Loucy (cell line): ENCODE results near the gene EFHD1.

Experiments
- H2AFZ ChIP-seq: fragments of 200-600 bp; sonication (generic); 2 replicates; pipeline ENCODE4 v1.6.0; 2016; ENCODE audit warnings: antibody characterized with exemption, mild to moderate bottlenecking, low read length, moderate library complexity
- H3F3A ChIP-seq: fragments of 200-600 bp; 2 replicates; pipeline ENCODE4 v1.6.0; 2016; ENCODE audit warnings: antibody characterized with exemption, low read depth, mild to moderate bottlenecking
- H3K27me3 ChIP-seq: fragments of 200-600 bp; sonication (generic); 2 replicates; pipeline ENCODE4 v1.6.1; 2014; ENCODE audit warnings: low read length, mild to moderate bottlenecking; ENCODE audit not compliant: insufficient read depth, poor library complexity, severe bottlenecking
- H3K36me3 ChIP-seq: fragments of 200-600 bp; sonication (generic); 2 replicates; pipeline ENCODE4 v1.6.1; 2016; ENCODE audit warnings: low read length; ENCODE audit not compliant: insufficient read depth
- H3K4me1 ChIP-seq: fragments of 200-600 bp; sonication (generic); 2 replicates; pipeline ENCODE4 v1.5.1; 2014; ENCODE audit warnings: low read length, mild to moderate bottlenecking; ENCODE audit not compliant: insufficient read depth, poor library complexity, severe bottlenecking
- H3K4me2 ChIP-seq: fragments of 200-600 bp; sonication (generic); 2 replicates; pipeline ENCODE4 v1.6.0; 2014; ENCODE audit warnings: antibody characterized with exemption, low read length, low read depth, mild to moderate bottlenecking; ENCODE audit not compliant: poor library complexity, severe bottlenecking
- H3K4me3 ChIP-seq: fragments of 200-600 bp; sonication (generic); 2 replicates; pipeline ENCODE4 v1.5.1; 2014; ENCODE audit warnings: low read length, mild to moderate bottlenecking, mixed read lengths; ENCODE audit not compliant: poor library complexity, severe bottlenecking
- H3K79me2 ChIP-seq: fragments of 200-600 bp; sonication (generic); 2 replicates; pipeline ENCODE4 v1.6.1; 2014; ENCODE audit warnings: low read length; ENCODE audit not compliant: insufficient read depth
- H3K9ac ChIP-seq: fragments of 200-600 bp; sonication (generic); 2 replicates; pipeline ENCODE4 v1.6.0; 2014; ENCODE audit warnings: mild to moderate bottlenecking, low read depth, low read length, moderate library complexity; ENCODE audit not compliant: poor library complexity, severe bottlenecking
- H3K9me2 ChIP-seq: fragments of 200-600 bp; sonication (generic); replicated peaks from 2 replicates; pipeline ENCODE4 v1.6.1; 2016; ENCODE audit warnings: low read depth, low read length, mixed read lengths
- H3K9me3 ChIP-seq: fragments of 200-600 bp; sonication (generic); 2 replicates; pipeline ENCODE4 v1.6.1; 2014; ENCODE audit warnings: mild to moderate bottlenecking, antibody characterized with exemption, low read length, low read depth; ENCODE audit not compliant: insufficient read depth
- H4K20me1 ChIP-seq: fragments of 200-600 bp; sonication (generic); 2 replicates; pipeline ENCODE4 v1.6.0; 2014; ENCODE audit warnings: antibody characterized with exemption, low read length, mild to moderate bottlenecking; ENCODE audit not compliant: insufficient read depth, poor library complexity, severe bottlenecking
- EZH2phosphoT487 ChIP-seq: fragments of 200-600 bp; IDR thresholded peaks from 2 replicates; pipeline ENCODE4 v1.6.1; 2018; ENCODE audit warnings: antibody characterized with exemption, mild to moderate bottlenecking, moderate library complexity, borderline replicate concordance
- TF ChIP-seq, protein P1 (sequence below): fragments of 200-600 bp; sonication (generic); conservative IDR thresholded peaks from 2 replicates; pipeline ENCODE4 v1.5.1; 2014; ENCODE audit warnings: mild to moderate bottlenecking, antibody characterized with exemption, low read length

The EFHD1 gene

DNA sequence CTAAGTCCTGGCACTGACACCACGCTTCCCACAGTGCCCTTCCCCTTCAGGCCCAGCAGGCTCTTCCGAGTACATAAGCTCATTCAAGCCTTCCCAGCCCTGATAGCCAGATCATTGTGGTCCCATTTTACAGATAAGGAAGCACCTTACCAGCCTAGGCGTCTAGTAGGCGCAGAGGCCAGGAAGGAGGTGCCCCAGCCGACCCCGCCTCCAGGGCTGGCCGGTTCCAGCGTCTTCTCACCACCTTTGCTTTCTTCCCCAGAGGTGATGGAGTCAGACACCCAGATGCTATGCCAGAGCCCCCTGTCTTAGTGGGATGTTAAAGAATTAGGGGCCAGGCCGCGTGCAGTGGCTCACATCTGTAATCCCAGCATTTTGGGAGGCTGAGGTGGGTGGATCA lies 28.9 kb upstream of the EFHD1 start:
- Histone ChIP-seq H2AFZ (no peak overlapping the region), H3K4me1 (peaks cover 3% of the 10 kb centered on the region), H3K4me3 (no peak overlapping the region), H3K9me3 (no peaks in the 10 kb centered on the region), H4K20me1 (no peaks in the 10 kb centered on the region), H3K36me3 (no peaks in the 10 kb centered on the region), H3K9ac (no peak overlapping the region), H3K27me3 (no peaks in the 10 kb centered on the region), H3F3A (no peaks in the 10 kb centered on the region), H3K9me2 (no peaks in the 10 kb centered on the region), H3K79me2 (no peaks in the 10 kb centered on the region), H3K4me2 (no peak overlapping the region)
- TF ChIP-seq, protein P1, sequence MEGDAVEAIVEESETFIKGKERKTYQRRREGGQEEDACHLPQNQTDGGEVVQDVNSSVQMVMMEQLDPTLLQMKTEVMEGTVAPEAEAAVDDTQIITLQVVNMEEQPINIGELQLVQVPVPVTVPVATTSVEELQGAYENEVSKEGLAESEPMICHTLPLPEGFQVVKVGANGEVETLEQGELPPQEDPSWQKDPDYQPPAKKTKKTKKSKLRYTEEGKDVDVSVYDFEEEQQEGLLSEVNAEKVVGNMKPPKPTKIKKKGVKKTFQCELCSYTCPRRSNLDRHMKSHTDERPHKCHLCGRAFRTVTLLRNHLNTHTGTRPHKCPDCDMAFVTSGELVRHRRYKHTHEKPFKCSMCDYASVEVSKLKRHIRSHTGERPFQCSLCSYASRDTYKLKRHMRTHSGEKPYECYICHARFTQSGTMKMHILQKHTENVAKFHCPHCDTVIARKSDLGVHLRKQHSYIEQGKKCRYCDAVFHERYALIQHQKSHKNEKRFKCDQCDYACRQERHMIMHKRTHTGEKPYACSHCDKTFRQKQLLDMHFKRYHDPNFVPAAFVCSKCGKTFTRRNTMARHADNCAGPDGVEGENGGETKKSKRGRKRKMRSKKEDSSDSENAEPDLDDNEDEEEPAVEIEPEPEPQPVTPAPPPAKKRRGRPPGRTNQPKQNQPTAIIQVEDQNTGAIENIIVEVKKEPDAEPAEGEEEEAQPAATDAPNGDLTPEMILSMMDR: no peak
- no peak for TF ChIP-seq EZH2phosphoT487

DNA sequence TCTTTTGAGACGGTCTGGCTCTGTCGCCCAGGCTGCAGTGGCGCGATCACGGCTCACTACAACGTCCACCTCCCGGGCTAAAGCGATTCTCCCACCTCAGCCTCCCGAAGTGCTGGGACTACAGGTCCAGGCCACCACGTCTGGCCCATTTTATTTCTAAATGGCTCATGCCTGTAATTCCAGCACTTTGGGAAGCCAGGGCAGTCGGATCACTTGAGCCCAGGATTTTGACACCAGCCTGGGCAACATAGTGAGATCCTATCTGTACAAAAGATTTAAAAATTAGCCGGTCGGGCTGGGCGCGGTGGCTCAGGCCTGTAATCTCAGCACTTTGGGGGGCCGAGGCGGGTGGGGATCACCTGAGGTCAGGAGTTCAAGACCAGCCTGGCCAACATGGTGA lies 26.4 kb upstream of the EFHD1 start:
- H3K9ac ChIP-seq: no peak overlapping the region

DNA sequence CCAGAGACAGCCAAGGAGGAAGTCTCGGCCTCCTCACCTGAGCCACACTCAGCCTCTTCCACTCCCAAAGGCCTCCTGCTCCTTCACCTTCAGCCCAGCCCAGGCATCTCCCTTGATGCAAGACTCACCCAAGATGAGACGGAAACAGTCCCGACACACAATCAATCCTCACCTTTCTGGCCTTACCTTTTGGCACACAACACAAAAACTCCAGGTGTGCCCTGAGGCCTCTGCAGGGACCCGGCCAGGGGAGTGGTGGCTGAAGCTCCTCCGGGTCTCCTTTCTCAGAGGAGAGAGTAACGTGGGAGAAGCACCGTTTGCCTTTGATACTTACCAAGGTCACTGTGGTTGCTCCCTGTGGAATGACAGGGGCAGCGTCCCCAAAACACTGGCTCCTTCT lies 23.8 kb upstream of the EFHD1 start:
- no peak overlapping the region for H2AFZ ChIP-seq
- H4K20me1 ChIP-seq: no peaks in the 10 kb centered on the region
- H3K4me1 ChIP-seq: peaks cover 3% of the 10 kb centered on the region
- H3K4me3 ChIP-seq: no peak overlapping the region
- no peaks in the 10 kb centered on the region for H3K9me2 ChIP-seq
- no peak overlapping the region for H3K9ac ChIP-seq
- H3K9me3 ChIP-seq: no peaks in the 10 kb centered on the region
- H3K4me2 ChIP-seq: no peak overlapping the region
- H3K27me3 ChIP-seq: no peaks in the 10 kb centered on the region
- H3F3A ChIP-seq: no peaks in the 10 kb centered on the region
- no peaks in the 10 kb centered on the region for H3K79me2 ChIP-seq
- H3K36me3 ChIP-seq: no peaks in the 10 kb centered on the region
- no peak for TF ChIP-seq EZH2phosphoT487
- TF ChIP-seq, protein P1: no peak

More for the DNA sequence above, 26.4 kb upstream of the EFHD1 start:
- H3K9me2 ChIP-seq: no peaks in the 10 kb centered on the region
- H2AFZ ChIP-seq: no peak overlapping the region
- peaks cover 3% of the 10 kb centered on the region for H3K4me1 ChIP-seq
- no peaks in the 10 kb centered on the region for H4K20me1 ChIP-seq
- H3K36me3 ChIP-seq: no peaks in the 10 kb centered on the region
- no peaks in the 10 kb centered on the region for H3K27me3 ChIP-seq
- no peaks in the 10 kb centered on the region for H3F3A ChIP-seq
- H3K4me2 ChIP-seq: no peak overlapping the region
- H3K4me3 ChIP-seq: no peak overlapping the region
- no peaks in the 10 kb centered on the region for H3K9me3 ChIP-seq
- H3K79me2 ChIP-seq: no peaks in the 10 kb centered on the region
- TF ChIP-seq, protein P1: no peak
- TF ChIP-seq EZH2phosphoT487: no peak
